ENCODE data around the gene KDM2A. TPM values are rescaled to one million over a fixed set of nuclear protein-coding genes. Genes with fewer than 3 reads are reported as not detected.

The KDM2A gene
- 84.7 TPM for total RNA-seq

DNA sequence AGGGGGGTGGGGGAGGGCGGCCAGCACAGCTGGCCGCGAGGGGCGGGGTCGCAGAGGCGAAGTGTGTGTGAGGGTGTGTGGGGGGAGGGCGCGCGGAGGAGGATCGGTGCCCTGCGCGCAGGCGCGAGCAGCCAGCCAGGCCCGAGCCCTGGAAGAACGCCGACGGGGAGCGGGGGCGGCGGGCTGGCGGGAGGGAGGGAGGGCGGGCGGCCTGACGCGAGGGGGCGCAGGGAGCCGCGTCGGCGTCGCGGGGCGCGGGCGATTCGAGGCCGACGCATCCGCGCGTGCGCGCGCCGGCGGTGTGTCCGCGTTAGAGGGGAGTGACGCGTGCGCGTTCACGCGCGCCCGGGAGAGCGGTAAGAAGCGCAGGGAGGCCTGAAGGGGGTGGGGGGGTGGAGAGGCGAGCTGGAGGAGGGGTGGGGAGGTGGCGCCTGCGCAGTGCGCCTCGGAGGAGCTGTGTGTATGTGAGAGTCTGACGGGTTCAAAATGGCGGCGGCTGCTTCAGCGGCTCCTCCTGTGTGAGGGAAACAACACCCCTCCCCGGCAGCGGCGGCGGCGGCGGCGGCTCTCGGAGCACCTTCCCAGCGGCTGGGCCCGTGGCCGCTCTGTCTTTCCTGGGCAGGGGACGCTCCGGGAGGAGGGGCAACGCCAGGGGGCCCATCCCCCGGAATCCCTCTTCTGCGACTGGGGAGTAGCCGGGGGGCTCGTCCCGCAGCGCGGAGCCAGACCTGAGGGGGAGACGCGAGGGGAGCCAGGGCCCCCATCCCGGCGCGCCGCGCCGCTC is at the start of gene KDM2A:
Gene KDM2A (plus strand): TSS at position 463 of the 784 bp plus-strand sequence. CDS start 2,054 bp downstream, outside the sequence.
- peak; percentile 100 for DNase-seq

DNA sequence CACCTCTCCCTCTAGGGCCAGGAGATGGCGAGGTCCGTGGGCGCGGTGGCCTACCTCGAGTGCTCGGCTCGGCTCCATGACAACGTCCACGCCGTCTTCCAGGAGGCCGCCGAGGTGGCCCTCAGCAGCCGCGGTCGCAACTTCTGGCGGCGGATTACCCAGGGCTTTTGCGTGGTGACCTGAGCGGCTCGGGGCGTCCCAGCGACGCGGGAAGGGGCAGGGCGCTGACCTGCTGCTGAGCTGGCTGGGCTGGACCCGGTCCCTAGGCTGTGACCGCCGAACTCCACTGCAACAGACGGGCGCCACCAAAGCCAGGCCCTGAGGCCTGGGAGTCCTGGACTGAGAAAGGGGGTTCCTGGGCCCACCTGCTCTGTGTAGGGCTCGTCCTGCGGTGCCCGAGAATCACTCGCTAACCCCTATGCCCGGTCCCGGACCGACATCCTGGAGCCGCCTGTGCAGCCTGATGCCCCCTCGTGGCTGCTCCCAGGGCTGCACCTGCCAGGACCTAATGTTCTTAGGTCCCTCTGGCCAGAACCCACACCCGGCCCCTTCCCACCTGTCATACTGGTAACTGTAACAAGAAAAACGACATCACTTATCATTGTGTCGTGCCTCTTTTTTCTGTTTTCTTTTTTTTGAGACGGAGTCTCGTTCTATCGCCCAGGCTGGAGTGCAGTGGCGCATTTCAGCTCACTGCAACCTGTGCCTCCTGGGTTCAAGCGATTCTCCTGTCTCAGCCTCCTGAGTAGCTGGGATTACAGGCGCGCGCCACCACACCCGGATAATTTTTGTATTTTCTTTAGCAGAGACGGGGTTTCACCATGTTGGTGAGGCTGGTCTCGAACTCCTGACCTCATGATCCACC is 47.4 kb upstream of the KDM2A start:
- peak; percentile 71 for DNase-seq

DNA sequence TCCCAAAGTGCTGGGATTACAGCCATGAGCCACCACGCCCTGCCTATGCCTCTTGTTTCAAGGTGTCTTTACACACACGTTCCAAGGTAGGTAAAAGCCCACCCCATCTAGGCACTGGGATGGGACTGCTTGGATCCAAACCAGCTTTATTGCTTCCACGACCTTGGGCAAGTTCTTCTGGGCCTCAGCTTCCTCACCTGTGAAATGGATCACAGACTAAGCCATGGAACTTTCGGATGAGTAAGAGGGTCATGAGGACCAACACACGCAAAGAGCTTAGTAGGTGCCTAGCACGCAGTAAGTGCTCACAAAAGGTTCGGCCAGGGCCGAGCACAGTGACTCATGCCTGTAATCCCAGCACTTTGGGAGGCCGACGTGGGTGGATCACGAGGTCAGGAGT is 46.8 kb upstream of the KDM2A start:
- DNase-seq: no peak

DNA sequence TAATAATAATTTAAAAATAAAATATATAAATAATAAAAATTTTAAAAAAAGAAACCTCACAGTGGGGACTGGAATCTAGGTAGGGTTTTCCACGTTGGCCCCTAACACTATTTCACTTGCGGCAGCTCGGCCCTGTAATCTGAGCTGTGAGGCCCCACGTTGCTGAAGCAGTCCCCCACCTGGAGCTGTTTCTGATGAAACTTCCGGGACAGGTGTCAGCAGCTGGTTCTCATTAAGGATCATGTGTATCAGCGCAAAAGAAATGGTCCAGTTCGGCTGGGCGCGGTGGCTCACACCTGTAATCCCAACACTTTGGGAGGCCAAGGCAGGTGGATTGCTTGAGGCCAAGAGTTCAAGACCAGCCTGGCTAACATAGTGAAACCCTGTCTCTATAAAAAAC is 45.2 kb upstream of the KDM2A start:
- DNase-seq: no peak

DNA sequence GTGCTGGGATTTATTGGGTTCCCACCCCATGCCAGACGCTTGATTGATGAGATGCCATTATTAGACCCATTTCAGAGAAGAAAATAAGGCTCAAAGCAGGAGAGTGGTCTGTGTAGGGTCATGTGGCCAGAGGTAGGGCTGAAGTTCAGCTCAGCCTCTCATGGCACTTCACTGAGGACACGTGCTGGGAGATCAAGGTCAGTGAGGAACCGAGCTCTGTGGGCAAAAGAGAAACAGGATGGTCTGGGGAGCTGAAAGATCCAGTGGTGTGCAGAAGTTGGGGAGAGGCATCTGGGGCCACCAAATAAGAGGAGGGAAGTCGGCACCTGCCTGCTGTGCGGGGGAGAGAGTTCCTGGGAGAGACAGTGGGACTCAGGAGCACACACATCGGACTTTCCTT is 42.9 kb upstream of the KDM2A start:
- DNase-seq: no peak

DNA sequence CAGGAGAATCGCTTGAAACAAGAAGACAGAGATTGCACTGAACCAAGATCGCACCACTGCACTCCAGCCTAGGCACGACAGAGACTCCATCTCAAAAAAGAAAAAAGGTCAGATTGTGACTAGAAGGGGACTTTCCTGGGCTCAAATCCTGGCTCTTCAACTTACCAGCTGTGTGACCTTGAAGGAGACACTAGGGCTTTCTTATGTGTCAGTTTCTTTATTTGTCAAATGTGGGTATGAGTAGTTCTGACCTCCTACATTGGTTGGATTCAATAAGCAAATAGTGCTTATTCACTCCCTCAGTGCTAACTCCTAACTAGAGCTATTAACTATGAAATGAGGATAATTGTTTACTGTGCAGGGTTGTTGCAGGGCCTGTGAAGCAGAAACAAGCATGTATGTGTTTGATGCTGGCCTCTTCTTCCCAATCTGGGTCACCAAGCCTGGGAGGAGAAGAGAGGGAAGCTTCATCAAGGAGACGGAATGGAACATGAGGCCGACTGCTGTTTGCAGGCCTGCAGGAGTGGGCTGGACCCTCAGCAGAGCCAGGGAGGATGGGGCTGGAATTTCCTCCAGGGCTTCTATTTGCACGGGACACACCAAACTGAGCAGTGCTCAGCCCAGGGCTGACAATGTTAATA is 39.9 kb upstream of the KDM2A start:
- DNase-seq: no peak

DNA sequence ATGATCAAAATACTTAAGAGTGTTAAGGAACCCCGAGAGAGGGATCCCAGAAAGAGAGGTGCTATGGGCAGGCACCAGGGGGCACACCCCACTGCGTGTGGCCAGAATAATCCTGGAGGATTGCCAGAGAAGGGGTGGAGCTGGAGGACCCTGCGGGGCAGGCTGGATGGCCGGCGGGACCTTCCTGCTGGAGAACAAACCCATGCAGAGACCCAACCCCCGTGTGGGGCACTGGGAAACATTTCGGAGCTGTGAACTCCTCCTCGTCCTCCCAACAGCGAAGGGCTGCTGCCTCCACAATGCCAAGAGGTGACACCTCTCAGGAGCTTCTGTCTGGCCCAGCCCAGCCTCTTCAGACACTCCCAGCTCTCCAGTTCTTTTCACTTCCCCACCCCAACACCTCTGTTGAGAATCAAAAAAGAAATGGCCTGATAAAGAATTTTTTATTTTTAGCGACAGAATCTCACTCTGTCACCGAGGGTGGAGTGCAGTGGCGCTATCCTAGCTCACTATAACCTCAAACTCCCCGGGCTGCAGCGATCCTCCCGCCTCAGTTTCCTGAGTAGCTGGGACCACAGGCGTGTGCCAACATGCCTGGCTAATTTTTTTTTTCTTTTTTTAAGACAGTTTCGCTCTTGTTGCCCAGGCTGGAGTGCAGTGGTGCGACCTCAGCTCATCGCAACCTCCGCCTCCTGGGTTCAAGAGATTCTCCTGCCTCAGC is 36.8 kb upstream of the KDM2A start:
- DNase-seq: peak; percentile 57

DNA sequence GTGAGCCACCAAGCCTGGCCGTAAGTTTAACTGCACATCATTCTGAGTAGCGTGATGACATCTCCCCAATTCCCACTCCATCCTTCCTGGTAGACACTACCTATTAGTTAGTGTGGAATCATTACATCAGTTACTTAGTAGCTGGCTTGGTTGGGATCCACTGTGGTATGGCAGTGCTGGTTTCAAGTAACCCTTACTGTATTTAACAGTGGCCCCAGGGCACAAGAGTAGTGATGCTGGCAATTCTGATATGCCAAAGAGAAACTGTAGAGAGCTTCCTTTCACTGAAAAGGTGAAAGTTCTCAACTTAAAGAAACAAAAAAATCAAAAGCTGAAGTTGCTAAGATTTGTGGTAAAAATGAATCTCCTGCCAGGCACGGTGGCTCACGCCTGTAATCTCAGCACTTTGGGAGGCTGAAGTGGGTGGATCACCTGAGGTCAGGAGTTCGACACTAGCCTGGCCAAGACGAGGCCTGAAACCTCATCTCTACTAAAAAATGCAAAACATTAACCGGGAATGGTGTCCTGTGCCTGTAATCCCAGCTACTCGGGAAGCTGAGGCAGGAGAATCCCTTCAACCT is 35.2 kb upstream of the KDM2A start:
- DNase-seq: no peak

DNA sequence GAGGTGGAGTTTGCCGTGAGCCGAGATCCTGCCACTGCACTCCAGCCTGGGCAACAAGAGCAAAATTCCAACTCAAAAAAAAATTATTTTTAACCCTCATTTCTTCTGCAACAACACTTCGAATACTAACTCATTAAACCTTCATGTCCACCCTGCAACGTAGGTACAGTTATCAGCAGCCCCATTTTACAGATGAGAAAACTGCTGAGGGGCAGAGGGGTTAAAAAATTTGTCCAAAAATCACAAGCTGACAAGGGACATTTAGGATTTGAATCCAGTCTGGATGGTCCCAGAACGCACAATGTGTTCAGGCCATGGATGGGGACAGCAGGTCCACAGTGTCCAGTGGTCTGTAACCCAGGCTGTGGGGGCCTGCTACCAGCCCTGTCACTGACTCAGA is 33.4 kb upstream of the KDM2A start:
- no peak for DNase-seq

DNA sequence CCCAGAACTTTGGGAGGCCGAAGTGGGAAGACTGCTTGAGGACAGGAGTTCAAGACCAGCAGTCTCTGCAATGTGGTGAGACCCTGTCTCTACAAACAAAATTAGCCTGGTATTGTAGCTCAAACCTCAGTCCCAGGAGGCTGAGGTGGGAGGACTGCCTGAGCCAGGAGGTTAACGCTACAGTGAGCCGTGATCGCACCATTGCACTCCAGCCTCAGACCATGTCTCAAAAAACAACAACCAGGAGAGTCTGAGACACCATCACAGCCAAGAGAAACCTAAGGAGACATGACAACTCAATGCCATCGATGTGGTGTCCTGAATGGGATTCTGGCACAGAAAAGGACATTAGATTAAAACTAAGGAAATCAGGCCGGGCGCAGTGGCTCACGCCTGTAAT is 28.3 kb upstream of the KDM2A start:
- no peak for DNase-seq

DNA sequence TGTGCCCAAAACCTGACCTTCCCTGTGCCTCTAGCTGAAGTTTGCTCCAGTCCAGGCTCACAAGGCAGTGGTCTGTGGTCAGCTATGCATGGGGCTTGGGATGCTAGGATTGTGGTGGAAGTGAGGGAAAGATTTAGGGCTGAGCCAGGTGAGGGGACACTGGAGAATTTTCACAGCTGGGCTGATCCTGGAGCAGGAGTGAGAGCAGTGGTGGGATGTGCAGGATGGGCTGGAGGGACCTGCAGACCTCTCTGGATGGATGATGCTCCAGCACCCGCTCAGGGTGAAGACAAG is 23.9 kb upstream of the KDM2A start:
- no peak for DNase-seq

DNA sequence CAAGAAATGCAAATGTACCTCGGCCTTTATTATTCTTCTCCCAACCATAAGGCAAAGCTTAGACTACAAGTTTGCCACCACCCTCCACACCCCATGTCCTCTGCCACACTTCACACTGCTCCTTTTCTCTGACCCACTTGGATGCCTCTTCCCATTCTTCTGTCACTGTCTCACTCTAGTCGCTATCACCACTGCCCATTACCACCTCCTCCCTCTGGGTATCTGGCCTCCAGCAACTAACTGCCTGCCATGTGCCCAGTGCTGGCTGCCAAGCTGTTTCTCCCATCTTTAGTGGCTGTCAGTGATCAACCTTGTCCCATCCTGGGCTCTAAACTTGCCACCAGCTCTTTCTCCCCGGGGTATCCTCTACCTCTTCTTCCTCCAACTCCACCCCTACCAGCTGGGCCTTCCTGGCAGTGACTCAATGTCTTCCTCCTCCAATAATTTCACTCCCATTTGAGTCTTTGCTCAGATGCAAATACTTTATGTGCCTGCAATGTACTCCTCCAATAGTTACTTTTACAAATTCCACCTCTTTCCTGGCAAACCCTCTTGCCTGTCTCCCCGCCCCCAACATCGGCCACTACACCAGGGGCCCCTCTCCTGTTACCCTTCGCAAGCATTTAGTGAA is 20.1 kb upstream of the KDM2A start:
- no peak for DNase-seq

DNA sequence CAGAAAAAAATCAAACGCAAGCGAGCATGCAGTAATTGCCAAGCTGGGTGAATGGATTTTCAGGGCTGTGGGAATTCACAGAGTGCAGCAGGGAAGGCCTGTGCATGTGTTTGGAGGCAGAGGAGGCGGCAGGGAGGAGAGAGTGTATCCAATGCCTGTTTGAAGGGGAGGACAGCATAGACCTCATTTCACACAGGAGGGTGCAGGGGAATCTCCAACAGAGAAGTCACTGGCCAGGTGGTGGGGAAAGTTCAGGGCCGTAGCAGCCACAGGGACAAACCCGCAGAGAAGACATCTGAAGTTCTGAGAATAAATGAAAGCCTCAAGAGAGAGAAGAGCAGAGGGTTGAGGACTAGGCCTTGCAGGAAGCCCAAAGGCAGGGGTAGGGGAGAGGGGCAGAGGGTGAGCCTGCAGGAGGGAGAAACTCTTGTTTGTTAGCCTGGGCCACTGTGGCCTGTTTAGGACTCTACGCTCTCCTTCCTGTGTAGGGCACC is 19.2 kb upstream of the KDM2A start:
- DNase-seq: no peak

DNA sequence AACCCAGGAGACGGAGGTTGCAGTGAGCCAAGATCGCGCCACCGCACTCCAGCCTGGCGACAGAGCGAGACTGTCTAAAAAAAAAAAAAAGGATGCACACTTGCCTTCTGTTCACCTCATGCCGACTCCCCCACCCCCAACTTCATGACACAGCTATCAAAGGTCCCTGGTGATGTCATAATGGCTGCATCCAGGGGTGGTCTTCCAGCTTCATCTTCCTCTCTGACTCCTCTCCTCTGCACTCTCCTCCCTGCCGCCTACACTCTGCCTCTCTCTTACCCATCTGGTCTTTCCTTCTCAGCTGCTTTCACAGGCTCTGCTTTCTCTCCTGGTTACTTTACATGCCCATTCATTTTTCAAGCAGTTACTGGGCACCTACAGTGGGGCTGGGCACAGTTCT is 16.4 kb upstream of the KDM2A start:
- no peak for DNase-seq

DNA sequence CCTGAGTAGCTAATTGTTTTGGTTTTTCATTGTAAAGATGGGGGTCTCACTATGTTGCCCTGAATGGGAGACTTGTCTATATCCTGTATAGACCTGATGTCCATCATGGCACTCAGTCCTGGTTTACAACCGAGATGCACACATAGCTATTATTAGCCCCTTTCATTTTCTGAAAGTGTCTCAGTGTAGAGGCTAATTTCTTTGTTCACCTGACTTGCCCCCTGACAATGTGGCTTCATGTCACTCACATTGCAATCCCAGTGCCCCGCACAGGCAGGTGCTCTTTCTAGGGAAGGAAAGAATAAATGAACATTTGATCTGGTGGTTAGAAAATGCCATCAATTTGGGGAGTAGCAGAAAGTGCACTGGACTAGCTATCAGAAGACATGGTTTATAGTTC is 13.1 kb upstream of the KDM2A start:
- DNase-seq: no peak

DNA sequence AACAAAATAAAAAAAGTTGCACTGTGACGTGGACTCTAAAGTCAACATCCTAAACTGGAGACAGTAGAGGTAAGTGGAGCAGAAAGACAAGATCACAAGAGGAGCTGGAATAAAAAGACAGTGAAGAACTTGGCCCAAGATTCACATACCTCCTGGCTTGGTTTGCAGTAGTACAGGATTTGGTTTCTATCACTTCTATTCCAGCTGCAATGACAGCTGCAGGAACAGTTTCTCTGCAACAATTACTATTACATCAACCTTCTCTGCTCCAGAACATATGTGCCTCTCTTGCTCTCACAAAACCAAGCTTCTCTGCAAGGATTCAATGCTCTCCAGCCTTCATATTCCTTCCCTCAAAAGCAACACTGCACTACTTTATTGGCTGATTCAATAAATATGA is 7.8 kb upstream of the KDM2A start:
- peak; percentile 92 for DNase-seq

DNA sequence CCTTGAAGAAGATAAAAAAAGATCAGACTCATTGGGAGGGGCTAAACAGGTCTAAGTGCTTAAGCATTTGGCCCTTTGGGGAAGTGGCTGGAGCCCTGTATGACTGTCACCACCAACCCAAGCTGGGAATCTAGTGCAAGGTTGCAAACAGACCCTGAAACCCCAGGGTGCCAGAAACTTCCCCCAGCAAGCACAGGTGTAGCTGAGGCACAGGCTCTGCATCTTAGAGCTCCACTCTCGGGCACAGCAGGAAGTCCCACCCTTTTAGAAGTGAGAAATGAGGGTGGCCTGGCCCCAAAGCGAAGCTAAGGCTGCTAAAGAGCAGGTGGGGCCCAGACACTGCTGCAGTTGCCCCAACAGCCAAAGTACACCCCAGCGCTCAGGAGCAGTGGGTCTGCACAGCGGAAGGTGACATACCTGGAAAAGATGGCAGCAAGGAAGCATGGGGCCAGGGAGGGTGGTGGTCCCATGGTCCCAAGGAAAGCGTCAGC is 5.8 kb upstream of the KDM2A start:
- DNase-seq: no peak

DNA sequence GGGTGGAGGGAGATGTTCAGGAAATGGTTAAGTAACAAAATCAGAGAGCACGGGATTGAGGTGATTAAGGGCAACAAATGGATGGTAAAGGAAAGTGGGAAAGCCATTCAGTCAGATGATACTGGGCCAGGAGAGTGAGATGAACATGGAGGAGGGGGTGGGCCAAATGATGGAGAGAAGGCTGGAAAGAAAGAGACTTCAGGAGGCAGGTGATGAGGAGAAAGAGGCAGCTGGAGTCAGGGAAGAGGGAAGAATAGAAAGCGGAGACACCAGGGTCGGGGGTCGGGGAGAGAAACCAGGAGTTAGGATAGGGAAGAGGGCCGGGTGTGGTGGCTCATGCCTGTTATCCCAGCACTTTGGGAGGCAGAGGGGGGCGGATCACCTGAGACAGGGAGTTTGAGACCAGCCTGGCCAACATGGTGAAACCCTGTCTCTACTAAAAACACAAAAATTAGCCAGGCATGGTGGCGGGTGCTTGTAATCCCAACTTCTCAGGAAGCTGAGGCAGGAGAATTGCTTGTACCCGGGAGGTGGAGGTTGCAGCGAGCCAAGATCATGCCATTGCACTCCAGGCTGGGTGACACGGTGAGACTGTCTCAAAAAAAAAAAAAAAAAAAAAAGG is 4.7 kb upstream of the KDM2A start:
- DNase-seq: no peak

DNA sequence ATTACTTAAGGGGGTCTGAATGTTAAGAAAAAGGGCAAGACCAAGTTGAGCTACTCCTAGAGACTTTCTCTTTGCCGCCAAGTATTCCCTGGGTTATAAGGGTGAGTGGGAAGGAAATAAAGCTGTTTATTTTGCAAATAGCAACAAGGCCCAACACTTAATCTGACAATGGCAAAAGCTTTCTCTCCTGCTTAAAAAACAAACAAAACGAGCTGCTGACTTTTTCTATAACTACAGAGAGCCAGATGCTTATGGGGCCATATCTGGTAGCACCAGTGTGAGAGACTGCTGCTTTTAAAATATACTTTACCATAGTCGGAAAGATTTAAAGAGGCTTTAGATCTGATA is 2.3 kb upstream of the KDM2A start:
- no peak for DNase-seq

DNA sequence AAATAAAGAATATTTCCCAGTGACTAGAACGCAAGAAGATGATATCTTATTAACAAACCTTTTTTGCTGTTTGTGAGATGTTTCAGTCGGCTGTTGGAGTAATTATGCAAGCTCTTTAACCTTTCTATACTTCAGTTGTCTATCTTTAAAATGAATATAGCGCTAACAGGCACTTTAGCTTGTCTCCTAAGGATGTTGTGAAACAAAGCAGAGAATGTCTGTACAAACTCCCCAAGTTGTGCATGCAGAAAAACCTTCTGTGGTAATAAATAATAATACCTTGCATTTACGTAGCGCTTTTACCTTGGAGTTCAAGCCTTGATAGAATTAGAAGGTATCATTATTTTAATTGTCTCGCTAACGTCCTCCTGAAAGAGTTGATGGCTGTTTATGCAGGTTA is 1.9 kb upstream of the KDM2A start:
- DNase-seq: peak; percentile 9

DNA sequence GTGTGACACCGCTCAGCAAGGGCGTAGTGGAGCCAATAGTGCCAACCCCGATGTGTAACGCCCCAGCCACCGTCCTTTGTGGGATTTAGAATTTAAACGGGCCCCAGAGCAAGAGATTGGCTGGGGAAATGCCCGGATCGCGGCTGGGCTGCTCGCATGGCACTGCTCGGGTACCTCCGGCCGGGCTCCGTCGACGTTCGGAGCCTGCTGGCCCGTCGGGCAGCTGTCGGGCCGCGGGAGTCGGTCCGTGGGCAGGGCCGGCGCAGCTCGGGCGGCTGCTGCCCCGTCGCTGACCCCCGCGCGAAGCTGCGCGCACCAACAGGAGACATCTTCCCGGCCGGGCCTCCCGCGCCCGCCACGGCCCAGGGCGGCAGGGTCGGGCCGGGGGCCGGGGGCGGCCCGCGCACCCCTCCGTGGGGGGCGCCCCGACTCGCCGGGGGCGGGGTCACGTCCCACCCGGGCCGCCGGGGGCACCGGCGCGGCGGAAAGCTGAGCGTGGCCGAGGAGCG is 1.3 kb upstream of the KDM2A start:
- DNase-seq: peak; percentile 38

All from tongue (tissue), 2 donors.